Activated CD8-positive, alpha-beta T cell treated with anti-CD3 and anti-CD28 coated beads for 36 hours (primary cell): ENCODE measurements around the gene PLA2R1. TPM values are rescaled to one million over a fixed set of nuclear protein-coding genes. Genes with fewer than 3 reads are reported as not detected.
A peak's percentile ranks its signal among the peaks of the same experiment; 100 is the strongest.

Source experiments
- ATAC-seq: fragments of 200-7000 bp; cut with Tn5 transposase; one replicate; pipeline ENCODE4 v1.10.0; 2021; ENCODE audit warnings: mild to moderate bottlenecking, moderate library complexity
- CTCF ChIA-PET: fragments of 350-600 bp; sonication (Branson Sonifier 250); formaldehyde crosslinking; loops from one replicate; lab custom pipeline; 2021; ENCODE audit warnings: antibody characterized with exemption; lab: Charles Lee
- POLR2A ChIA-PET: fragments of 350-600 bp; sonication (Branson Sonifier 250); formaldehyde crosslinking; loops from one replicate; lab custom pipeline; 2021; ENCODE audit warnings: antibody characterized with exemption; lab: Charles Lee
- DNase-seq: peaks from one replicate; pipeline ENCODE4 v3.0.0-alpha.2; 2020
- H3K27ac Mint-ChIP-seq: one replicate; pipeline ENCODE4 v1.8.0; 2021; ENCODE audit warnings: mild to moderate bottlenecking, mixed read lengths
- H3K27me3 Mint-ChIP-seq: one replicate; pipeline ENCODE4 v1.8.0; 2021; ENCODE audit warnings: mixed read lengths
- H3K36me3 Mint-ChIP-seq: one replicate; pipeline ENCODE4 v1.8.0; 2021; ENCODE audit warnings: low read depth, mixed read lengths
- H3K4me1 Mint-ChIP-seq: one replicate; pipeline ENCODE4 v1.8.0; 2021; ENCODE audit warnings: low read depth, mixed read lengths
- H3K4me3 Mint-ChIP-seq: one replicate; pipeline ENCODE4 v1.8.0; 2021; ENCODE audit warnings: mild to moderate bottlenecking, moderate library complexity, mixed read lengths
- H3K9me3 Mint-ChIP-seq: one replicate; pipeline ENCODE4 v1.8.0; 2021; ENCODE audit warnings: mixed read lengths
- intact Hi-C: fragments of 100-400 bp; cut with micrococcal nuclease; formaldehyde crosslinking; loops from one replicate; pipeline ENCODE4 v1.10.0; 2022
- total RNA-seq, 2 experiments: library from RNA; stranded (reverse); gene quantifications; one replicate each; pipeline ENCODE4 v1.2.3, GENCODE V29; 2021
- TF ChIP-seq, protein P1 (sequence below): fragments of 200-600 bp; IDR thresholded peaks from one replicate; pipeline ENCODE4 v1.8.0; 2022; ENCODE audit warnings: antibody characterized with exemption, mild to moderate bottlenecking

The PLA2R1 gene
- total RNA-seq, 2 experiments from 2014 or later: not detected

DNA sequence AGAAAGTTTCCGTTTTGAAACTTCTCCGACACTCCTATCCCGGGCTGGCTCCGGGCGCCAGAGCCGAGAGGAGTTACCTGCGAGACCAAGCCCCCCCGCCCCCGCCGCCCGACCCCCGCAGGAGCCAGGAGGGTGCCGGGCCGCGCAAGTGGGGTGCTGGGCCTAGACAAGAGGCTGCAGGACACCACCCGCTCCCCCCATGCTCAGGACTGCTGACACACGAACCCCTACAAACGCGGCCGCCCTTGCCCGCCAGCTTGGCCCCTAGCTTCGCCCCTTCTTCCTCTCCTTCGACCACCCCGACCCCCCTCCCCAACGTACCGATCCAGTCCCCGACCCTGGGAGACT lies 497 bp downstream of the PLA2R1 start:
- CTCF ChIA-PET: no interaction called here
- H3K27me3 Mint-ChIP-seq: peaks cover 46% of the 10 kb centered on the region
- H3K4me3 Mint-ChIP-seq: peak overlapping the region; percentile 41
- intact Hi-C loops: no loop called here
- no peaks in the 10 kb centered on the region for H3K36me3 Mint-ChIP-seq
- no peak overlapping the region for H3K27ac Mint-ChIP-seq
- TF ChIP-seq, protein P1, sequence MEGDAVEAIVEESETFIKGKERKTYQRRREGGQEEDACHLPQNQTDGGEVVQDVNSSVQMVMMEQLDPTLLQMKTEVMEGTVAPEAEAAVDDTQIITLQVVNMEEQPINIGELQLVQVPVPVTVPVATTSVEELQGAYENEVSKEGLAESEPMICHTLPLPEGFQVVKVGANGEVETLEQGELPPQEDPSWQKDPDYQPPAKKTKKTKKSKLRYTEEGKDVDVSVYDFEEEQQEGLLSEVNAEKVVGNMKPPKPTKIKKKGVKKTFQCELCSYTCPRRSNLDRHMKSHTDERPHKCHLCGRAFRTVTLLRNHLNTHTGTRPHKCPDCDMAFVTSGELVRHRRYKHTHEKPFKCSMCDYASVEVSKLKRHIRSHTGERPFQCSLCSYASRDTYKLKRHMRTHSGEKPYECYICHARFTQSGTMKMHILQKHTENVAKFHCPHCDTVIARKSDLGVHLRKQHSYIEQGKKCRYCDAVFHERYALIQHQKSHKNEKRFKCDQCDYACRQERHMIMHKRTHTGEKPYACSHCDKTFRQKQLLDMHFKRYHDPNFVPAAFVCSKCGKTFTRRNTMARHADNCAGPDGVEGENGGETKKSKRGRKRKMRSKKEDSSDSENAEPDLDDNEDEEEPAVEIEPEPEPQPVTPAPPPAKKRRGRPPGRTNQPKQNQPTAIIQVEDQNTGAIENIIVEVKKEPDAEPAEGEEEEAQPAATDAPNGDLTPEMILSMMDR: no peak
- ATAC-seq (no peak), DNase-seq (no peak)
- POLR2A ChIA-PET: no interaction called here
- no peaks in the 10 kb centered on the region for H3K9me3 Mint-ChIP-seq
- H3K4me1 Mint-ChIP-seq: no peaks in the 10 kb centered on the region

DNA sequence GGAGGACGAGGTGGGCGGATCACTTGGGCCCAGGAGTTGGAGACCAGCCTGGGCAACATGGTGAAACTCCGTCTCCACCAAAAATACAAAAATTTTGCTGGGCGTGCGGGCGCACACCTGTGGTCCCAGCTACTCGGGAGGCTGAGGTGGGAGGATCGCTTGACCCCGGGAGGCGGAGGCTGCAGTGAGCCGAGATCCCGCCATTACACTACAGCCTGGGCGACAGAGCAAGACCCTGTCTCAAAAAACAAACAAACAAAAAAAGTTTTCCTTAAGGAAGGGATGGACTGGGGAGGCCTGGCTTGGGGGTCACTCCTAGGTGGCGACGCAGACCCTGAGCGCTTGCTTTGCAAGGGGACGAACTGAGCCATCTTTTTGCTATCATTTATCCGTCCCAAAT lies 882 bp downstream of the PLA2R1 start:
- intact Hi-C loops: no loop called here
- Mint-ChIP-seq H3K4me3 (no peak overlapping the region), H3K4me1 (no peaks in the 10 kb centered on the region), H3K9me3 (no peaks in the 10 kb centered on the region), H3K36me3 (no peaks in the 10 kb centered on the region), H3K27me3 (peaks cover 45% of the 10 kb centered on the region), H3K27ac (no peak overlapping the region)
- DNase-seq (no peak), ATAC-seq (no peak)
- TF ChIP-seq, protein P1: no peak
- ChIA-PET POLR2A (no interaction called here), CTCF (no interaction called here)

DNA sequence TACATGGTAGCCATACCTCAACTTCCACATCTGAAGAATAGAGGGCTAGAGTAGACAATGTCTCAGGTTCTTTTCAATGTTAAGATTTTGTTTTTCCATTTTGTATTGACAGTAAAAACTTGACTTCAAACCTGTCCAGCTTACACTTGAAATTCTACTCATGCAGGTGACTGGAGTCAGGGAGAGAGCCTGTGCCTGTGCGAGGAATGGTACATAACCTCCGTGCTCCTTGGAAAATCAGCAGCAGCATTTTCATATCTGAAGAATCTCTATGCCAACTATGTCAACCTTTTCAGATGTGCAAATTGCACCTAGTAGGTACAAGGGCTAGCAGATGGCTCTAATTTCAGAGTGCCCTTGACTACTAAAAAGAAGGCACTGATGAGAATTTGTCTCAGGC lies 2.1 kb downstream of the PLA2R1 start:
- CTCF ChIA-PET: no interaction called here
- no peak overlapping the region for H3K27ac Mint-ChIP-seq
- TF ChIP-seq, protein P1: no peak
- peaks cover 40% of the 10 kb centered on the region for H3K27me3 Mint-ChIP-seq
- DNase-seq (no peak), ATAC-seq (no peak)
- H3K9me3 Mint-ChIP-seq: no peaks in the 10 kb centered on the region
- no peaks in the 10 kb centered on the region for H3K4me1 Mint-ChIP-seq
- H3K36me3 Mint-ChIP-seq: no peaks in the 10 kb centered on the region
- POLR2A ChIA-PET: interaction anchor here (0.5 kb wide), 1 partner anchor 1620 kb away, joined by 3 read pairs; no protein-coding TSS in a partner anchor
- intact Hi-C loops: no loop called here
- no peak overlapping the region for H3K4me3 Mint-ChIP-seq

DNA sequence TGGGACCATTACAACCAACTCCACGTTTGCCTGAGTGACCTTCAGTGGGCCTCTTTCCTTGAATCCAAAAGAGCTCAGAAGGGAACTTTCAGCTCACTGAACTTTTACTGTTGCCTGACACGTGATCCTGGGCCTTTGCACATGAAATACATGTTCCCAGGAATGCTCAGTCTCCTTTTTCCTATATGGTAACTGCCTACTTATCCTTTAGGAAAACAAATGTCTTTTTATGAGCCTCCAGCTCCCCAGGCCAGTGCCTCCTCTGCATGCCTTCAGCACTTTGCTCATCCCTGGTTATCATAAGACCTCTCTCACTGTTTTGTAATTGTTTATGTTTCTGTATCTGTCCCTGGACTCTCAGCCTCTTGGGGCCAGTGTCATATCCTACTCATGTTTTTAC lies 5.1 kb downstream of the PLA2R1 start:
- Mint-ChIP-seq H3K9me3 (no peaks in the 10 kb centered on the region), H3K27me3 (peaks cover 24% of the 10 kb centered on the region), H3K27ac (no peak overlapping the region), H3K4me3 (no peak overlapping the region), H3K4me1 (no peaks in the 10 kb centered on the region), H3K36me3 (no peaks in the 10 kb centered on the region)
- TF ChIP-seq, protein P1: no peak
- POLR2A ChIA-PET: no interaction called here
- DNase-seq: no peak
- ATAC-seq: no peak
- CTCF ChIA-PET: no interaction called here
- intact Hi-C loops: no loop called here

DNA sequence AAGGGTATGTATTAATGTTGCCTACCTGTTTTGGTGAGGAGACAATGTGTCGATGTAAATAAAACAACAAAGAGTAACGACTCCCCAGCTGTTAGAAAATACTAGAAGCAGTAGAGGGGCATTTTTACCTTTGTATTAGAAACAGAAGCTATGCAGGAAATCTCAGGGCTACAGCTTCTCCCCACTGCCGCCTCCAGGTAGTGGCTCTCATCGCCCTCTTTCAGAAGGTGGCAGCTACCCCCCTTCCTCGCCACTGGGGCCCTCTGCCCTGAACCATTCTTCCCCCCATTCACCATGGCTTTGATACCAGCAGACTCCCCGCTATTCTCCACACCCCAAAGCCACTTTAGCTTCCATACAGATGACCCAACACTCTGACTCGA lies 6.7 kb downstream of the PLA2R1 start:
- H3K9me3 Mint-ChIP-seq: no peaks in the 10 kb centered on the region
- intact Hi-C loops: no loop called here
- TF ChIP-seq, protein P1: no peak
- H3K4me3 Mint-ChIP-seq: no peak overlapping the region
- peaks cover 20% of the 10 kb centered on the region for H3K27me3 Mint-ChIP-seq
- ChIA-PET CTCF (interaction anchor here (1.5 kb wide), 1 partner anchor 33 kb away, joined by 3 read pairs; no protein-coding TSS in a partner anchor), POLR2A (no interaction called here)
- no peak for DNase-seq
- H3K27ac Mint-ChIP-seq: no peak overlapping the region
- H3K4me1 Mint-ChIP-seq: no peaks in the 10 kb centered on the region
- ATAC-seq: no peak
- H3K36me3 Mint-ChIP-seq: no peaks in the 10 kb centered on the region
